NB4 (cell line): Measurements from ENCODE around the gene CCDC40.

Experiments
- CTCF ChIP-seq: IDR thresholded peaks from one replicate; pipeline ENCODE4 v1.5.1; 2012; ENCODE audit warnings: low read depth, low read length
- MAX ChIP-seq: IDR thresholded peaks from 2 replicates; pipeline ENCODE4 v1.6.1; 2011; ENCODE audit warnings: low read depth, low read length
- POLR2A ChIP-seq: IDR thresholded peaks from 2 replicates; pipeline ENCODE4 v1.6.1; 2011; ENCODE audit warnings: mild to moderate bottlenecking; ENCODE audit not compliant: insufficient read length; ENCODE audit errors: extremely low read depth

GRCh38 chr17:79989106-79989835 lies 47.2 kb upstream of the CCDC40 start:
- TF ChIP-seq CTCF (no peak), POLR2A (no peak), MAX (no peak)
